A549 (cell line): ENCODE data around the gene TSPO. TPM values are rescaled to one million over a fixed set of nuclear protein-coding genes. Genes with fewer than 3 reads are reported as not detected.

ENCODE experiments used
- ATAC-seq, 2 experiments: fragments of 200-7000 bp in 1 of 2; fragments of >200 bp in 1 of 2; cut with Nextera tagmentation in 1 of 2; cut with Tn5 transposase in 1 of 2; 3 replicates each; pipeline versions ENCODE4 v1.8.0 to v1.9.1; 2018 to 2020; ENCODE audit warnings: mild to moderate bottlenecking in 1 of 2, moderate library complexity in 1 of 2
- CTCF ChIA-PET: fragments of 300-600 bp; sonication (Branson Sonifier 250); formaldehyde crosslinking; extraction: SDS; loops from one replicate; lab custom pipeline; 2021; ENCODE audit warnings: antibody characterized with exemption, inconsistent platforms; lab: Yijun Ruan, JAX
- POLR2A ChIA-PET: fragments of 350-600 bp; formaldehyde crosslinking; extraction: SDS; loops from one replicate; lab custom pipeline; 2021; ENCODE audit warnings: antibody characterized with exemption, inconsistent platforms; lab: Yijun Ruan, JAX
- DNase-seq, 2 experiments: peaks; one replicate each; pipeline versions ENCODE4 v3.0.0 to v3.0.0-alpha.2; 2011 to 2016; ENCODE audit warnings: low read depth in 1 of 2, low spot score in 1 of 2
- FAIRE-seq: peaks from 2 replicates; lab custom pipeline; 2011; peaks lifted over from hg19 to GRCh38; lab: Jason Lieb, UNC
- H3K27ac ChIP-seq, 2 experiments: fragments of >200 bp; sonication (Bioruptor Twin); formaldehyde crosslinking; 3 replicates each; pipeline ENCODE4 v1.5.1; 2016 to 2017
- H3K4me1 ChIP-seq: fragments of >200 bp; sonication (Bioruptor Twin); formaldehyde crosslinking; 3 replicates; pipeline ENCODE4 v1.6.1; 2016
- H3K4me2 ChIP-seq: fragments of >200 bp; sonication (Bioruptor Twin); formaldehyde crosslinking; 3 replicates; pipeline ENCODE4 v1.6.1; 2016
- H3K4me3 ChIP-seq: fragments of >200 bp; sonication (Bioruptor Twin); formaldehyde crosslinking; 3 replicates; pipeline ENCODE4 v1.5.1; 2016
- H3K9me3 ChIP-seq: fragments of >200 bp; sonication (Bioruptor Twin); formaldehyde crosslinking; 3 replicates; pipeline ENCODE4 v1.6.1; 2016
- BCL3 ChIP-seq: fragments of >200 bp; sonication (Bioruptor Twin); formaldehyde crosslinking; IDR thresholded peaks from 3 replicates; pipeline ENCODE4 v1.6.1; 2016
- CBX2 ChIP-seq: fragments of 200-600 bp; sonication (generic); IDR thresholded peaks from 2 replicates; pipeline ENCODE4 v1.6.1; 2016; ENCODE audit warnings: low read depth, mild to moderate bottlenecking, borderline replicate concordance
- CEBPB ChIP-seq, 2 experiments: fragments of >200 bp in 1 of 2; sonication (Bioruptor Twin) in 1 of 2; formaldehyde crosslinking in 1 of 2; IDR thresholded peaks; 2 replicates each; pipeline ENCODE4 v1.6.1; 2012 to 2016
- EHMT2 ChIP-seq: fragments of 200-600 bp; sonication (generic); IDR thresholded peaks from 2 replicates; pipeline ENCODE4 v1.6.1; 2016; ENCODE audit warnings: antibody characterized with exemption, low read depth, mild to moderate bottlenecking, moderate library complexity
- ELK1 ChIP-seq: fragments of 150-350 bp; IDR thresholded peaks from 2 replicates; pipeline ENCODE4 v1.6.1; 2014; ENCODE audit warnings: low read depth, mild to moderate bottlenecking, low read length
- EP300 ChIP-seq, 2 experiments: fragments of >200 bp; sonication (Bioruptor Twin); formaldehyde crosslinking; IDR thresholded peaks; 2 replicates in 1 of 2; 3 replicates in 1 of 2; pipeline ENCODE4 v1.6.1; 2016 to 2017
- FOSL2 ChIP-seq, 2 experiments: fragments of 450-650 bp in 1 of 2; fragments of >200 bp in 1 of 2; sonication (Bioruptor Twin) in 1 of 2; formaldehyde crosslinking; IDR thresholded peaks; 2 replicates each; pipeline versions ENCODE4 v1.5.0 to v1.6.1; 2016 to 2020; ENCODE audit warnings: mild to moderate bottlenecking in 1 of 2, moderate library complexity in 1 of 2
- JUNB ChIP-seq: fragments of >200 bp; sonication (Bioruptor Twin); formaldehyde crosslinking; IDR thresholded peaks from 2 replicates; pipeline ENCODE4 v1.6.1; 2016
- MAFK ChIP-seq: fragments of 450-650 bp; IDR thresholded peaks from 2 replicates; pipeline ENCODE4 v1.6.1; 2014; ENCODE audit not compliant: partially characterized antibody
- MAX ChIP-seq: IDR thresholded peaks from 2 replicates; pipeline ENCODE4 v1.6.1; 2012
- MAZ ChIP-seq: fragments of 150-350 bp; IDR thresholded peaks from 2 replicates; pipeline ENCODE4 v1.6.1; 2014; ENCODE audit warnings: antibody characterized with exemption, low read depth, low read length, borderline replicate concordance
- NPAS2 ChIP-seq: fragments of 250-450 bp; sonication (Bioruptor Pico); IDR thresholded peaks from 2 replicates; pipeline ENCODE4 v1.8.0; 2022; ENCODE audit warnings: mild to moderate bottlenecking, moderate library complexity, borderline replicate concordance
- POLR2A ChIP-seq: IDR thresholded peaks from 2 replicates; pipeline ENCODE4 v1.6.1; 2012; ENCODE audit warnings: mild to moderate bottlenecking, low read length
- RFX5 ChIP-seq: fragments of 450-650 bp; IDR thresholded peaks from 2 replicates; pipeline ENCODE4 v1.7.1; 2014; ENCODE audit warnings: antibody characterized with exemption, mild to moderate bottlenecking, moderate library complexity
- SMC3 ChIP-seq: fragments of >200 bp; sonication (Bioruptor Twin); formaldehyde crosslinking; IDR thresholded peaks from 3 replicates; pipeline ENCODE4 v1.6.1; 2018; ENCODE audit warnings: inconsistent platforms
- TFCP2L1 ChIP-seq: fragments of 250-450 bp; sonication (Bioruptor Pico); IDR thresholded peaks from 2 replicates; pipeline ENCODE4 v1.5.0; 2021; ENCODE audit warnings: mild to moderate bottlenecking
- USF2 ChIP-seq: fragments of 450-650 bp; IDR thresholded peaks from 2 replicates; pipeline ENCODE4 v1.6.1; 2014; ENCODE audit warnings: antibody characterized with exemption
- ZC3H11A ChIP-seq: fragments of 450-650 bp; IDR thresholded peaks from 2 replicates; pipeline ENCODE4 v1.6.1; 2014; ENCODE audit warnings: antibody characterized with exemption, mild to moderate bottlenecking
- ZNF302 ChIP-seq: fragments of 250-450 bp; sonication (Bioruptor Pico); IDR thresholded peaks from 2 replicates; pipeline ENCODE4 v1.9.0; 2021; ENCODE audit warnings: inconsistent platforms, mild to moderate bottlenecking, moderate library complexity
- ZSCAN20 ChIP-seq: fragments of 250-450 bp; sonication (Bioruptor Pico); IDR thresholded peaks from 2 replicates; pipeline ENCODE4 v1.8.0; 2022; ENCODE audit warnings: mild to moderate bottlenecking, moderate library complexity
- WGBS: methylation state at CpG from one replicate; pipeline ENCODE4 v1.1.6; 2017; ENCODE audit errors: missing lambda C conversion rate; 5-methylcytosine and 5-hydroxymethylcytosine counted together
- polyA plus RNA-seq, 4 experiments: library from polyadenylated mRNA; depleted of rRNA in 3 of 4; stranded (reverse); fragments of >200 nt; fragmentation: RNase III in 1 of 4; extraction: RNeasy Plus Mini Kit Qiagen cat#74134 plus additional on column Dnase treatment in 1 of 4; gene quantifications; 2 replicates in 3 of 4; 3 replicates in 1 of 4; pipeline ENCODE4 v1.2.3, GENCODE V29; 2011 to 2017

The TSPO gene
- polyA plus RNA-seq, 2 of the 4 experiments (the other 2 are of a cell fraction), result 43.2 to 94.4 TPM

GRCh38 chr22:43206509-43207161 lies 55.3 kb downstream of the TSPO start:
- ATAC-seq (peak in 1 of 2 experiments; percentile 22; a peak in 1 of 6 replicates), DNase-seq (no peak), FAIRE-seq (no peak)
- Histone ChIP-seq H3K27ac (no peak overlapping the region), H3K9me3 (no peaks in the 10 kb centered on the region), H3K4me1 (no peaks in the 10 kb centered on the region), H3K4me2 (no peak overlapping the region), H3K4me3 (no peak overlapping the region)
- ChIA-PET POLR2A (no interaction called here), CTCF (interaction anchor here (1.8 kb wide), 1 partner anchor 20 kb away, joined by 4 read pairs; the partner anchor contains the start of gene TTLL12)
- 69% methylated on average over 10 of the region's 23 CpGs for WGBS
- TF ChIP-seq JUNB (no peak), MAX (no peak)

- CTCF ChIA-PET, result interaction anchor here (1.8 kb wide), 1 partner anchor 20 kb away, joined by 4 read pairs; the partner anchor contains the start of gene TTLL12
- TF ChIP-seq POLR2A (no peak), MAFK (no peak), SMC3 (no peak), RFX5 (no peak), USF2 (no peak), ELK1 (no peak), NPAS2 (no peak), ZSCAN20 (CRISPR knock-in tag) (no peak), ZC3H11A (no peak), MAZ (no peak), TFCP2L1 (CRISPR knock-in tag) (no peak), FOSL2 (IDR thresholded peaks at IDR 0.05) (no peak), FOSL2 (CRISPR knock-in tag; IDR thresholded peaks at IDR 0.05) (no peak), EHMT2 (no peak)
- H3K4me2 ChIP-seq, result no peak overlapping the region
- DNase-seq, result no peak
- H3K9me3 ChIP-seq, result no peaks in the 10 kb centered on the region
- ATAC-seq, result no peak
- H3K4me1 ChIP-seq, result no peaks in the 10 kb centered on the region
- no peak for FAIRE-seq
- H3K4me3 ChIP-seq, result no peak overlapping the region
- WGBS, result 80% methylated on average over 4 of the region's 13 CpGs
- no peak overlapping the region for H3K27ac ChIP-seq
- POLR2A ChIA-PET, result no interaction called here
These were observed 56.0 kb downstream of the TSPO start for GRCh38 chr22:43207386-43207785.

- 79% methylated on average over 14 of the region's 26 CpGs for WGBS
- Histone ChIP-seq H3K9me3 (no peaks in the 10 kb centered on the region), H3K4me1 (no peaks in the 10 kb centered on the region), H3K27ac (no peak overlapping the region)
- no peak for ATAC-seq
- CTCF ChIA-PET, result interaction anchor here (1.8 kb wide), 1 partner anchor 21 kb away, joined by 4 read pairs; the partner anchor contains the start of gene TTLL12
- TF ChIP-seq CEBPB (IDR thresholded peaks at IDR 0.05) (no peak), NPAS2 (no peak), EP300 (IDR thresholded peaks at IDR 0.05) (no peak), ZNF302 (CRISPR knock-in tag) (no peak), CBX2 (no peak), BCL3 (no peak)
- TF ChIP-seq, all 56 proteins: peak for 0
- Histone ChIP-seq H3K4me3 (no peak overlapping the region), H3K4me2 (no peak overlapping the region)
- FAIRE-seq, result no peak
- POLR2A ChIA-PET, result no interaction called here
- no peak for DNase-seq
These were observed 56.7 kb downstream of the TSPO start for GRCh38 chr22:43207849-43208702.
